Breast epithelium (tissue), 3 donors: ENCODE measurements around the gene GFOD2.

Source experiments
- POLR2A ChIP-seq: fragments of 450-650 bp; IDR thresholded peaks from one replicate; pipeline ENCODE4 v1.6.1; 2016; ENCODE audit warnings: antibody characterized with exemption, mild to moderate bottlenecking, moderate library complexity
- POLR2AphosphoS5 ChIP-seq, 3 donors: sonication (generic); formaldehyde crosslinking; IDR thresholded peaks; one replicate each; pipeline ENCODE4 v1.6.1; 2017; ENCODE audit warnings: antibody characterized with exemption in 3 of 3
- TF ChIP-seq, protein P1 (sequence below), 3 donors: fragments of 450-650 bp; IDR thresholded peaks; one replicate each; pipeline ENCODE4 v1.5.1; 2016 to 2017; ENCODE audit warnings: antibody characterized with exemption in 3 of 3, mild to moderate bottlenecking in 3 of 3, moderate library complexity in 3 of 3

DNA sequence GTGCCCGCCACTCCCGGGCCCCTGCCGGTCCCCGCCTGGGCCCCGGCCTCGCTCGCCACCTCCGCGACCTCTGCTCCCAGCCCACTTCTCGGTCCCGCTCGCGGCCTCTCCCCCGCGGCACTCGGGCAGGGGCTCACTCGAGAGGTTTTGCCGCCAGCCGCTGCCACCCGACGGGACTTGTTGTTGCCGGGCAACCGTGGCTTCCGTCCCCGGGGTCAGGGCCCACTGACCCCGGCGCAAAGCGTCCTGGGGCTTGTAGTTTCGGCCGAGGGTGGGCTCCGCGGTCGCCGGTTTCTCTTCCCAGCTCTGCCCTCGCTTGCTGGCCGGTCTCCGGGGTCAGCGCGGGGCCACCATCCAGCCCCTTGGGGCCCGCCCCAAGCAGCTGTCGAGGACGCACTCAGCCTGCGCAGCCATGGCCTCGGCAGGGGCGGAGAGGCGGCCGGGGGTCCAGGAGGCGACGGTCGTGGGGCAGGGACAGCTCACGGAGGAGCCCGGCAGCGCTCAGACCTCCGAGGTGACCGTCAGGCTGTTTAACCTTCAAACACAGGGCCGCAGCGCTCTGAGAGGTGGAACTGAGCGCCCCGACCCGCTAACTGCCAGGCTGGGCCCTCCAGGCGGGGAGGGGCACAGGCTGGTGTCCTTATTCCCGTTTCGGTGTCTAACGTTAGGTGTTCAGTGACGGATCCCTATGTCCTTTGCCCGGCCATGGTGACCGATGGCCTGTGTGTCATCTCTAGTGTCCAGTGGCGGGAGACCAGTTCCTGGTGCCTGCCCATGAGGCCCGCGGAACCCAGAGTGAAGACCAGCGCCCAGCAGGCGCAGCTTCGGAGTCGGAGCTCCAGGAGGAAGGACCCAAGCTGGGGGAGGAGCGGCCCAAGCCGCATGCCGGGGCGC lies 52.3 kb downstream of the GFOD2 start, which contains the start of the genes C16orf86 and ENKD1:
- TF ChIP-seq, protein P1, sequence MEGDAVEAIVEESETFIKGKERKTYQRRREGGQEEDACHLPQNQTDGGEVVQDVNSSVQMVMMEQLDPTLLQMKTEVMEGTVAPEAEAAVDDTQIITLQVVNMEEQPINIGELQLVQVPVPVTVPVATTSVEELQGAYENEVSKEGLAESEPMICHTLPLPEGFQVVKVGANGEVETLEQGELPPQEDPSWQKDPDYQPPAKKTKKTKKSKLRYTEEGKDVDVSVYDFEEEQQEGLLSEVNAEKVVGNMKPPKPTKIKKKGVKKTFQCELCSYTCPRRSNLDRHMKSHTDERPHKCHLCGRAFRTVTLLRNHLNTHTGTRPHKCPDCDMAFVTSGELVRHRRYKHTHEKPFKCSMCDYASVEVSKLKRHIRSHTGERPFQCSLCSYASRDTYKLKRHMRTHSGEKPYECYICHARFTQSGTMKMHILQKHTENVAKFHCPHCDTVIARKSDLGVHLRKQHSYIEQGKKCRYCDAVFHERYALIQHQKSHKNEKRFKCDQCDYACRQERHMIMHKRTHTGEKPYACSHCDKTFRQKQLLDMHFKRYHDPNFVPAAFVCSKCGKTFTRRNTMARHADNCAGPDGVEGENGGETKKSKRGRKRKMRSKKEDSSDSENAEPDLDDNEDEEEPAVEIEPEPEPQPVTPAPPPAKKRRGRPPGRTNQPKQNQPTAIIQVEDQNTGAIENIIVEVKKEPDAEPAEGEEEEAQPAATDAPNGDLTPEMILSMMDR (IDR thresholded peaks at IDR 0.05) = no peak
- TF ChIP-seq POLR2AphosphoS5 (IDR thresholded peaks at IDR 0.05) = peak; percentile 44 to 65 (median 45)
- no peak for TF ChIP-seq POLR2A
